Endothelial cell of umbilical vein (primary cell): ENCODE results near the gene MBIP.

Experiments used
- FOS ChIP-seq: IDR thresholded peaks from 2 replicates; pipeline ENCODE4 v1.6.1; 2011; ENCODE audit warnings: mild to moderate bottlenecking, low read length, moderate library complexity, borderline replicate concordance; ENCODE audit not compliant: insufficient read depth
- JUN ChIP-seq: IDR thresholded peaks from 2 replicates; pipeline ENCODE4 v1.6.1; 2011; ENCODE audit warnings: borderline replicate concordance, low read depth; ENCODE audit not compliant: insufficient read length, insufficient read depth
- MAX ChIP-seq: IDR thresholded peaks from 2 replicates; pipeline ENCODE4 v1.6.1; 2011; ENCODE audit not compliant: insufficient read depth, insufficient read length
- MYC ChIP-seq: IDR thresholded peaks from one replicate; pipeline ENCODE4 v1.6.1; 2011; ENCODE audit warnings: mild to moderate bottlenecking, low read depth, low read length
- POLR2A ChIP-seq: IDR thresholded peaks from 2 replicates; pipeline ENCODE4 v1.6.1; 2012; ENCODE audit warnings: low read depth, mild to moderate bottlenecking, control low read depth, low read length
- POLR2AphosphoS5 ChIP-seq: IDR thresholded peaks from 2 replicates; pipeline ENCODE4 v1.6.1; 2012; ENCODE audit warnings: low read depth, mild to moderate bottlenecking, control low read depth, low read length, moderate library complexity; ENCODE audit not compliant: insufficient read depth
- TF ChIP-seq, protein P1 (sequence below), 2 donors: IDR thresholded peaks; 1 replicate in 1 of 2; 2 replicates in 1 of 2; pipeline ENCODE4 v1.5.1; 2011; ENCODE audit warnings: low read length in 2 of 2, mild to moderate bottlenecking in 2 of 2, moderate library complexity in 2 of 2, control low read depth in 1 of 2, inconsistent platforms in 1 of 2, low read depth in 1 of 2; ENCODE audit not compliant: insufficient read depth in 1 of 2; ENCODE audit errors: extremely low read depth in 1 of 2

GRCh38 chr14:36363704-36364103 lies 43.3 kb upstream of the MBIP start:
- TF ChIP-seq, protein P1, sequence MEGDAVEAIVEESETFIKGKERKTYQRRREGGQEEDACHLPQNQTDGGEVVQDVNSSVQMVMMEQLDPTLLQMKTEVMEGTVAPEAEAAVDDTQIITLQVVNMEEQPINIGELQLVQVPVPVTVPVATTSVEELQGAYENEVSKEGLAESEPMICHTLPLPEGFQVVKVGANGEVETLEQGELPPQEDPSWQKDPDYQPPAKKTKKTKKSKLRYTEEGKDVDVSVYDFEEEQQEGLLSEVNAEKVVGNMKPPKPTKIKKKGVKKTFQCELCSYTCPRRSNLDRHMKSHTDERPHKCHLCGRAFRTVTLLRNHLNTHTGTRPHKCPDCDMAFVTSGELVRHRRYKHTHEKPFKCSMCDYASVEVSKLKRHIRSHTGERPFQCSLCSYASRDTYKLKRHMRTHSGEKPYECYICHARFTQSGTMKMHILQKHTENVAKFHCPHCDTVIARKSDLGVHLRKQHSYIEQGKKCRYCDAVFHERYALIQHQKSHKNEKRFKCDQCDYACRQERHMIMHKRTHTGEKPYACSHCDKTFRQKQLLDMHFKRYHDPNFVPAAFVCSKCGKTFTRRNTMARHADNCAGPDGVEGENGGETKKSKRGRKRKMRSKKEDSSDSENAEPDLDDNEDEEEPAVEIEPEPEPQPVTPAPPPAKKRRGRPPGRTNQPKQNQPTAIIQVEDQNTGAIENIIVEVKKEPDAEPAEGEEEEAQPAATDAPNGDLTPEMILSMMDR (IDR thresholded peaks at IDR 0.05; ENCODE audit: extremely low read depth in 1 of 2, insufficient read depth in 1 of 2, low read depth in 1 of 2, low read length in 2 of 2) = no peak
- TF ChIP-seq POLR2AphosphoS5 = no peak
- no peak for TF ChIP-seq FOS
- TF ChIP-seq MYC = no peak
- TF ChIP-seq POLR2A = no peak
- TF ChIP-seq MAX = no peak
- TF ChIP-seq JUN = no peak
